ENCODE measurements around the gene RUBCNL. TPM values are rescaled to one million over a fixed set of nuclear protein-coding genes. Genes with fewer than 3 reads are reported as not detected.
A peak's percentile ranks its signal among the peaks of the same experiment; 100 is the strongest.
"Not testable (repeated sequence)": the region's sequence is repeated elsewhere in the genome, so short reads cannot be mapped to it uniquely, and the experiment has no call there.

The RUBCNL gene
- total RNA-seq, 2 experiments from 2014 or later: 0.36 to 0.74 TPM

DNA sequence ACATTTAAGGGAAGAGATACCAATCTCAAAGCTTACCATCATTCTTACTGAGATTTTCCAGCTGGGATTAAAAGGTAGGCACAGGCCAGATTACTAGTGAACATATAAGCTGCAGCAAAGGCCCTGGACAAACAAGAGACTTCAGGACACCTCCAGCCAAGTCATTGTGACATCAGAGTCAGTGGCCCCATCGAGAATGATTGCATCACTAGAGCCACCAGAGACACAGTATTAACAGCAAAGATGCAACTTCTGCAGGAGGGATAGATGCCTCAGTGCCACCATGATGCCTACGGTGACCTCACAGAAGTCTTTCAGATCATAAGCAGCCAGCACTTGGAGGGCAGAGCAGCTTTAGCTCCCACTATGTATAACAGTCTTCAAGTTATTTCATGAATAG, 8.6 kb downstream of the RUBCNL start:
- H3K4me3 Mint-ChIP-seq: no peak overlapping the region
- intact Hi-C loops (cut with micrococcal nuclease): no loop called here
- no peaks in the 10 kb centered on the region for H3K36me3 Mint-ChIP-seq (ENCODE audit: low read depth)
- H3K27me3 Mint-ChIP-seq: peaks cover 5% of the 10 kb centered on the region
- H3K4me1 Mint-ChIP-seq (ENCODE audit: low read depth): peaks cover 3% of the 10 kb centered on the region
- ChIA-PET POLR2A (no interaction called here), CTCF (no interaction called here)
- no peak for TF ChIP-seq CTCF (IDR thresholded peaks at IDR 0.05)
- no peak overlapping the region for H3K27ac Mint-ChIP-seq
- H3K9me3 Mint-ChIP-seq: no peaks in the 10 kb centered on the region
- DNase-seq: no peak
- ATAC-seq: no peak

- no peak for TF ChIP-seq CTCF (IDR thresholded peaks at IDR 0.05)
- H3K4me3 Mint-ChIP-seq: no peak overlapping the region
- H3K27me3 Mint-ChIP-seq: peaks cover 2% of the 10 kb centered on the region
- no peak for ATAC-seq
- ChIA-PET POLR2A (no interaction called here), CTCF (no interaction called here)
- intact Hi-C loops (cut with micrococcal nuclease): no loop called here
- H3K27ac Mint-ChIP-seq: no peak overlapping the region
- peaks cover 3% of the 10 kb centered on the region for H3K4me1 Mint-ChIP-seq (ENCODE audit: low read depth)
- no peaks in the 10 kb centered on the region for H3K9me3 Mint-ChIP-seq
- no peaks in the 10 kb centered on the region for H3K36me3 Mint-ChIP-seq (ENCODE audit: low read depth)
- DNase-seq: no peak
Measured at GRCh38 chr13:46377554-46377953, 9.5 kb downstream of the RUBCNL start.

- Mint-ChIP-seq H3K4me1 (ENCODE audit: low read depth) (peaks cover 4% of the 10 kb centered on the region), H3K27ac (peak overlapping the region; percentile 2), H3K4me3 (no peak overlapping the region), H3K27me3 (no peaks in the 10 kb centered on the region), H3K9me3 (no peaks in the 10 kb centered on the region), H3K36me3 (ENCODE audit: low read depth) (no peaks in the 10 kb centered on the region)
- TF ChIP-seq CTCF (IDR thresholded peaks at IDR 0.05): no peak
- DNase-seq (no peak), ATAC-seq (no peak)
- intact Hi-C loops (cut with micrococcal nuclease): no loop called here
- ChIA-PET CTCF (no interaction called here), POLR2A (no interaction called here)
Measured at GRCh38 chr13:46374710-46375109, 12.3 kb downstream of the RUBCNL start.

DNA sequence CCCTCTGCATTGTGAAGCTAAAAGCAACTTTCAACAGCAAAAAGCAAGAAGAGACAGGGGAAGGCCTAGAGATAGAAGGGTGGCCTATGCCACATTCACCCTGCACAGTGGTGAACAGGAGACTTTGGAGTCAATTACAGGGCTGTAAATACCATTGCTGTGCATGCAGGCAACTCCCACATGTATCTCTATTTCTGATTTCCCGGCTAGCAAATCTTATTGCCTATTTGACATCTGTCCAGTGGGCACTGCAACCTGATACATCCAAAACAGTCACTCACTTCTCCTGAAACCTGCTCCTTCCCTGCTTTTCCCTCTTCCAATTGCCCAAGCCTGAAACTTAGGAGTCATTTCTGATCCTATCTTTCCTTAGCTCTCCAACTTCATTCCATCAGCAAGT, 13.4 kb downstream of the RUBCNL start:
- ChIA-PET CTCF (no interaction called here), POLR2A (interaction anchor here (1.5 kb wide), 1 partner anchor 13 kb away, joined by 3 read pairs; no protein-coding TSS in a partner anchor)
- Mint-ChIP-seq H3K27ac (no peak overlapping the region), H3K4me1 (ENCODE audit: low read depth) (peaks cover 7% of the 10 kb centered on the region), H3K9me3 (no peaks in the 10 kb centered on the region), H3K27me3 (no peaks in the 10 kb centered on the region), H3K36me3 (ENCODE audit: low read depth) (no peaks in the 10 kb centered on the region), H3K4me3 (no peak overlapping the region)
- TF ChIP-seq CTCF (IDR thresholded peaks at IDR 0.05): no peak
- DNase-seq: no peak
- intact Hi-C loops (cut with micrococcal nuclease): no loop called here
- no peak for ATAC-seq

DNA sequence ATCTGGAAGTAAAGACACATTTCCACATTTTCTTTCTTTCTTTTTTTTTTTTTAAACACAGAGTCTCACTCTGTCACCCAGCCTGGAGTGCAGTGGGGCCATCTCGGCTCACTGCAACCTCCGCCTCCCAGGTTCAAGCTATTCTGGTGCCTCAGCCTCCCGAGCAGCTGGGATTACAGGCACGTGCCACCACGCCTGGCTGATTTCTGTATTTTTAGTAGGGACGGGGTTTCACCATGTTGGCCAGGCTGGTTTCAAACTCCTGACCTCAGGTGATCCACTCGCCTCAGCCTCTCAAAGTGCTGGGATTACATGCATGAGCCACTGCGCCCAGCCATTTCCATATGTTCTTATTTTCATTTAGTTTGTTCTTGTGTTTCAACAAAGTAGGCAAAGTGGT, 14.1 kb downstream of the RUBCNL start:
- CTCF ChIA-PET; H3K4me3 Mint-ChIP-seq; DNase-seq; H3K27ac Mint-ChIP-seq; ATAC-seq; H3K27me3 Mint-ChIP-seq; H3K9me3 Mint-ChIP-seq; intact Hi-C loops (cut with micrococcal nuclease); H3K36me3 Mint-ChIP-seq (ENCODE audit: low read depth); H3K4me1 Mint-ChIP-seq (ENCODE audit: low read depth): not testable (repeated sequence)
- POLR2A ChIA-PET: interaction anchor here (1.5 kb wide), 1 partner anchor 12 kb away, joined by 3 read pairs; no protein-coding TSS in a partner anchor

DNA sequence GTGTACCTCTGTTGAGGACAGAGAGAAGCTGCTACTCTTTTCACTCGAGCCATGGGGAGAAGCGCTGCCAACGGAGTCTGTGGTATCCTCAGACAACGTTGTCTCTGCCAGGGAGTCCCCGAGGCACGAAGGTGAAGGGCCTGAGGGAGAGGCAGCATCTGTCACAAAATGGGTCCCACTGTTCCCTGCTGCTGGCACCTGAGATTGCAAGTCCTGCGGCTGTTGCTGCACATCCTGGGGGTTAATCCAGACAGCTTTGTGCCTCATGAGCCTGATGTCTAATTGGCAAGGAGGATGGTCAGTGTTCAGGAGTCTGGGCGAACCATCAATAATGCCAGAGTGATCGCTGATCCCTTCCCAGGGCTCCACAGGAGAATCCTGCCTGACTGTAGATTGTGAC, 15.0 kb downstream of the RUBCNL start:
- H3K27ac Mint-ChIP-seq: no peak overlapping the region
- ChIA-PET POLR2A (interaction anchor here (0.6 kb wide), 1 partner anchor 394 kb away, joined by 3 read pairs; no protein-coding TSS in a partner anchor), CTCF (interaction anchor here (1.1 kb wide), 1 partner anchor 22 kb away, joined by 3 read pairs; no protein-coding TSS in a partner anchor)
- no peaks in the 10 kb centered on the region for H3K36me3 Mint-ChIP-seq (ENCODE audit: low read depth)
- H3K4me1 Mint-ChIP-seq (ENCODE audit: low read depth): peaks cover 7% of the 10 kb centered on the region
- H3K27me3 Mint-ChIP-seq: no peaks in the 10 kb centered on the region
- ATAC-seq (no peak), DNase-seq (no peak)
- no peaks in the 10 kb centered on the region for H3K9me3 Mint-ChIP-seq
- intact Hi-C loops (cut with micrococcal nuclease): no loop called here
- H3K4me3 Mint-ChIP-seq: no peak overlapping the region
- no peak for TF ChIP-seq CTCF (IDR thresholded peaks at IDR 0.05)
